Muscle layer of colon (tissue), 2 donors: ENCODE data around the gene TOP3A.

Experiments used
- H3K27ac ChIP-seq: one replicate; pipeline ENCODE4 v1.7.0; 2013; ENCODE audit warnings: low read depth, mild to moderate bottlenecking, low read length, moderate library complexity
- H3K27me3 ChIP-seq, 2 donors: one replicate each; pipeline ENCODE4 v1.7.0; 2013; ENCODE audit warnings: low read length in 2 of 2, mild to moderate bottlenecking in 2 of 2; ENCODE audit not compliant: insufficient read depth in 2 of 2, control insufficient read depth in 1 of 2
- H3K36me3 ChIP-seq: one replicate; pipeline ENCODE4 v1.7.0; 2013; ENCODE audit warnings: mild to moderate bottlenecking, low read length; ENCODE audit not compliant: insufficient read depth
- H3K4me1 ChIP-seq: one replicate; pipeline ENCODE4 v1.7.0; 2013; ENCODE audit warnings: mild to moderate bottlenecking, low read length; ENCODE audit not compliant: insufficient read depth
- H3K4me3 ChIP-seq, 2 donors: one replicate each; pipeline ENCODE4 v1.7.0; 2013; ENCODE audit warnings: low read length in 2 of 2, low read depth in 1 of 2, mild to moderate bottlenecking in 1 of 2, moderate library complexity in 1 of 2
- H3K9ac ChIP-seq: one replicate; pipeline ENCODE4 v1.7.0; 2013; ENCODE audit warnings: low read length
- H3K9me3 ChIP-seq: one replicate; pipeline ENCODE4 v1.7.0; 2013; ENCODE audit warnings: mild to moderate bottlenecking, low read length
- donor health status: abdominal sarcoma.
- donor health status: Adenocarcinoma of cecum.

The TOP3A gene

GRCh38 chr17:18314731-18315561 lies at the start of gene TOP3A, which contains the start of gene SMCR8:
TOP3A (minus strand) TSS chr17:18314994; CDS start chr17:18314778, 216 bp downstream.
SMCR8 (plus strand) TSS chr17:18315293; CDS start chr17:18315790, 497 bp downstream.
- peak within 1 kb of the TSS; percentile 81 to 93 for H3K4me3 ChIP-seq
- peaks cover 35% of the 10 kb centered on the region for H3K36me3 ChIP-seq
- peaks cover 64% of the 10 kb centered on the region for H3K4me1 ChIP-seq
- H3K27ac ChIP-seq: peak within 1 kb of the TSS; percentile 89
- H3K27me3 ChIP-seq: no peaks in the 10 kb centered on the region
- no peaks in the 10 kb centered on the region for H3K9me3 ChIP-seq
- peak within 1 kb of the TSS; percentile 57 for H3K9ac ChIP-seq

- H3K4me3 ChIP-seq: no peak overlapping the region
- no peaks in the 10 kb centered on the region for H3K9me3 ChIP-seq
- no peak overlapping the region for H3K27ac ChIP-seq
- peaks cover 4% of the 10 kb centered on the region for H3K4me1 ChIP-seq
- H3K9ac ChIP-seq: no peak overlapping the region
- H3K27me3 ChIP-seq: no peaks in the 10 kb centered on the region
- H3K36me3 ChIP-seq: no peaks in the 10 kb centered on the region
Measured at GRCh38 chr17:18364166-18364565, 49.4 kb upstream of the TOP3A start.

GRCh38 chr17:18363101-18364049 lies 48.6 kb upstream of the TOP3A start, which contains the start of gene SHMT1:
SHMT1 (minus strand) TSS chr17:18363550; CDS start chr17:18355981, 7,569 bp downstream.
- no peaks in the 10 kb centered on the region for H3K27me3 ChIP-seq
- no peaks in the 10 kb centered on the region for H3K36me3 ChIP-seq
- peak within 1 kb of the TSS; percentile 78 for H3K27ac ChIP-seq
- no peak within 1 kb of the TSS for H3K9ac ChIP-seq
- peaks cover 4% of the 10 kb centered on the region for H3K4me1 ChIP-seq
- H3K9me3 ChIP-seq: no peaks in the 10 kb centered on the region
- H3K4me3 ChIP-seq: peak within 1 kb of the TSS; percentile 68 to 78

GRCh38 chr17:18362698-18363100 lies 47.9 kb upstream of the TOP3A start:
- peak overlapping the region; percentile 68 to 78 for H3K4me3 ChIP-seq
- H3K27ac ChIP-seq: peak overlapping the region; percentile 78

GRCh38 chr17:18361837-18362697 lies 47.3 kb upstream of the TOP3A start:
- no peak overlapping the region for H3K9ac ChIP-seq
- H3K27me3 ChIP-seq: no peaks in the 10 kb centered on the region
- H3K4me1 ChIP-seq: peaks cover 4% of the 10 kb centered on the region
- H3K9me3 ChIP-seq: no peaks in the 10 kb centered on the region
- H3K27ac ChIP-seq: no peak overlapping the region
- peak overlapping the region in 1 of 2 donors; percentile 78 for H3K4me3 ChIP-seq
- H3K36me3 ChIP-seq: no peaks in the 10 kb centered on the region

More at GRCh38 chr17:18362698-18363100, 47.9 kb upstream of the TOP3A start:
- Histone ChIP-seq H3K36me3 (no peaks in the 10 kb centered on the region), H3K9me3 (no peaks in the 10 kb centered on the region), H3K27me3 (no peaks in the 10 kb centered on the region), H3K9ac (no peak overlapping the region), H3K4me1 (peaks cover 4% of the 10 kb centered on the region)

- H3K27ac ChIP-seq: no peak overlapping the region
- no peak overlapping the region for H3K4me3 ChIP-seq
- H3K27me3 ChIP-seq: no peaks in the 10 kb centered on the region
- H3K36me3 ChIP-seq: no peaks in the 10 kb centered on the region
- H3K9me3 ChIP-seq: no peaks in the 10 kb centered on the region
- H3K9ac ChIP-seq: no peak overlapping the region
- H3K4me1 ChIP-seq: peaks cover 4% of the 10 kb centered on the region
Measured at GRCh38 chr17:18360518-18360917, 45.7 kb upstream of the TOP3A start.

- H3K4me1 ChIP-seq: no peaks in the 10 kb centered on the region
- peaks cover 10% of the 10 kb centered on the region for H3K36me3 ChIP-seq
- H3K9me3 ChIP-seq: no peaks in the 10 kb centered on the region
- no peaks in the 10 kb centered on the region for H3K27me3 ChIP-seq
- no peak overlapping the region for H3K9ac ChIP-seq
- H3K27ac ChIP-seq: no peak overlapping the region
- no peak overlapping the region for H3K4me3 ChIP-seq
Measured at GRCh38 chr17:18356624-18357023, 41.8 kb upstream of the TOP3A start.

- H3K4me3 ChIP-seq: no peak overlapping the region
- peaks cover 12% of the 10 kb centered on the region for H3K36me3 ChIP-seq
- no peaks in the 10 kb centered on the region for H3K27me3 ChIP-seq
- H3K9ac ChIP-seq: no peak overlapping the region
- no peaks in the 10 kb centered on the region for H3K4me1 ChIP-seq
- no peaks in the 10 kb centered on the region for H3K9me3 ChIP-seq
- H3K27ac ChIP-seq: no peak overlapping the region
Measured at GRCh38 chr17:18353541-18353940, 38.7 kb upstream of the TOP3A start.

- Histone ChIP-seq H3K4me1 (no peaks in the 10 kb centered on the region), H3K4me3 (no peak overlapping the region), H3K36me3 (peaks cover 23% of the 10 kb centered on the region), H3K9me3 (no peaks in the 10 kb centered on the region), H3K9ac (no peak overlapping the region), H3K27ac (no peak overlapping the region), H3K27me3 (no peaks in the 10 kb centered on the region)
Measured at GRCh38 chr17:18344021-18344420, 29.2 kb upstream of the TOP3A start.

GRCh38 chr17:18339933-18340332 lies 25.1 kb upstream of the TOP3A start:
- Histone ChIP-seq H3K4me3 (no peak overlapping the region), H3K4me1 (no peaks in the 10 kb centered on the region), H3K36me3 (peaks cover 24% of the 10 kb centered on the region), H3K9ac (no peak overlapping the region), H3K27me3 (no peaks in the 10 kb centered on the region), H3K27ac (no peak overlapping the region), H3K9me3 (no peaks in the 10 kb centered on the region)
